Raji (cell line): ENCODE measurements around the gene C1QA.

ENCODE experiments used
- POLR2A ChIP-seq: IDR thresholded peaks from 2 replicates; pipeline ENCODE4 v1.6.1; 2011; ENCODE audit warnings: low read depth, low read length, control low read depth; ENCODE audit not compliant: insufficient read depth

Gene C1QA

DNA sequence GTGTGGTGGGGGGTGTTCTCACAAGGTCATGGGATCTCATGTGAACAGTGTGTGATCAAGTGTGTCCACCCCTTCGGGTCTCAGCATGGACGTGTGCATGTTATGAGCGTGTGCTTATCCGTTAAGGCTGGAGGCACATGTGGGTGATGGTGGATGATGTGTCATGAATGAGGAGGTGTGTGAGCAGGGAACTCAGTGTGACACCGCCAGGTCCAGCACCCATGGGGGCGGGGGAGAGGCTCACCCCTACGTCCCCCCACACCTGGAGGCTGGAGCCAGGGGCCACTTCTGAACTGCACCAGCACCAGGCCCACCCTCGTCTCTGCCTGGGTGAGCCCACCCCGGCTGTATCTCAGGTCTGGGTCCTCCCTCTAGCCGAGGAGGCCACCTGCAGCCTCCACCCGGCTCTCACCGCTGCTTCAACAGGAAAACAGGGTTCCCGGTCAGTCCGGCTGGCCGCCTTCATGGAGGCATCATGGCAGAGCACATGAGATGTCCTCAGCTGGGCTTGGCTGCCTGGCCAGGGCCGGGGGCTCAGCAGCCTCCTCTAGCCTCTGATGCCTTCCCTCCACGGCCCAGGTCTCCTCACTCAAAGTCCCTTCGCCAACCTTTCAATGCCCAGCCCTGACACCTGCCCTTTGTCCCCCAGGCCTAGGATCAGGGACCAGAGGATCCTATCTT lies 34.2 kb upstream of the C1QA start:
- no peak for TF ChIP-seq POLR2A

DNA sequence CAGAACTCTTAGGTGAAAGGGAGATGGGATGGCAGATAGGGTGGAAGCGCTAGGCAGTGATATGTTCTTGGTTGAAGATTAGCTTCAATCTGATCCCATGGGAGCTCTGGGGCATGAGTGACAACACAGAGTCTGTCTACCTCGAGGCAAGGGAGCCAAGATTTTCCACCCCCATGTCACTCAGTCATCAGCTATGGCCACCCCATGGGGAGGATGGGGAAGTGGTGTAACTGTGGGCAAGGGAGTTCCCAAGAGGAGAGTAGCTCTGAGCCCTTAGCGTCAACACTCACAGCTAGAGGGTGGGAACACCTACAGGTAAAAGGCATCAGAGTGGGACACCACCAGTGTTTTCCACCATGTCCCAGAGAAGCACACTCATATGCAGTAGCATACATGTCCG lies 30.3 kb upstream of the C1QA start:
- no peak for TF ChIP-seq POLR2A

DNA sequence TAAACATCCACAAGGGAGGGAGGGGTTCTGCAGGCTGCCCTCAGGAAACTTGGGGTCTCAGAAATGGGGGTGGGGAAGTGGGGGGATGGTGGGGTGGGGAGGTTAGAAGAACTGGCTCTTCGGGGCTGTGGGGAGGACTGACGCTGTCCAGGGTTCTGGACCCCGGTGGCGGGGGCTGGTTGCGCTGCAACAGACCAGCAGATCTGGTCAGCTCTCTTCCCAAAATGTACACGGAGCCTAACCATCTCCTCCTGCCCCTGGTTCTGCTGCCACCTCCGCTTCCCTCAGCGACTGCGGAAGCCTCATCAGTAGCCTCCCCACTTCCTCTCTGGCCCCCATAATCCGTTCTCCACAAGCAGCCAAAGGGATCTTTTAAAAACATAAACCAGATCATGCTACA lies 29.3 kb upstream of the C1QA start:
- TF ChIP-seq POLR2A = no peak

DNA sequence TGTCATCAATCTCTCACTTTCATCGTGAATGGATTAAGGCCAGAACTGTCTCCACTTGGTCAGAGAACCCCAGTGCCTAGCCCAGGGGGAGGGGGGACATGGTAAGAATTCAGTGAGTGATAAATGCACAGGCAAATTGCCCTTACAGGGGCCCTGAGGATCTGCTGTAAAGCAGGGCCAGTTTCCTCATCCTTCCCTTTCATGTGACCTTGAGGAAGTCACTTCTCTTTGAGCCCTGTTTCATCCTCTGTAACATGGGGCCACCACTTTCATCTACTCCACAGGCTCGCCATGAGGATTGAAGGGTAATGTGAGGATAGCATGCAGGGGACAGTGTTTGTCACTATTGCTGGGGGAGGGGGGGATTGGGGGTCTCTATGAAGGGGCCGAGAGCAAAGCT lies 28.1 kb upstream of the C1QA start:
- no peak for TF ChIP-seq POLR2A

DNA sequence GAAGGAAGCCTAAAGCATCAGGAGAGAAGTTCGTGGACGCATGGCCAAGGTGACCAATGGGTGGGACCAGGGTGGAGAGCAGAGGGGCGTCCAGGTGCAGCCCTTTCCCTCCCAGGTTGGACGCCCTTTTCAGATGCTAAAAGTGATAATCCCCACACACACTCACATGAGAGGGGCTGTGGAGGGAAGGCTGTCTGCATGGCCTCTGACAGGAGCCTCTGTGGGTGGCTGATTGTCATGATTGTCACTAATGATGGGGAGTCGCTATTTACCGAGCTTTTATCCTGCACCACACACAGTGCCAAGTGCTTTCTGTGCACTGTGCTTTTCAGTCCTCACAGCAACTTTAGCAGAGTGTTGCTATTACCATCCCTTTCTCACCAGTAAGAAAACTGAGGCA lies 27.1 kb upstream of the C1QA start:
- no peak for TF ChIP-seq POLR2A

DNA sequence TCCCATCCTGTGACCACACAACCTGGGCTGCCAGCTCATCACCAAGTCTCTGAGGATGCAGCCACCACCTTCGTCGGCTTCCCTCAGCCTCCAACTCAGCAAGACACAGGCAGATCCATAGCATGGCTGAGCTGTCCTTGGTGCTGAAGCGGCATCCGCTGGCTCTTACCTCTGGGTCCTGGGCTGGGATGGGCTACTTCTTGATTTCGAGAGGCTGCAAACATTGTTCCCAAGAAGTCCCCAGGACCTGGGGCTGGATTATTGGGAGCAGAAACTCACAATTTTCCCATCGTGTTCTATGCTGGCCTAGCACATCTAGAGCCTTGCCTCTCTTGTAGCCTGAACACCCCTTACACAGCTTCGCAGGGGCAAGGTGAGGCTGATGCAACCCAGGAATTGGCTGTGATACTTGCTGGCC lies 24.9 kb upstream of the C1QA start:
- TF ChIP-seq POLR2A = no peak

DNA sequence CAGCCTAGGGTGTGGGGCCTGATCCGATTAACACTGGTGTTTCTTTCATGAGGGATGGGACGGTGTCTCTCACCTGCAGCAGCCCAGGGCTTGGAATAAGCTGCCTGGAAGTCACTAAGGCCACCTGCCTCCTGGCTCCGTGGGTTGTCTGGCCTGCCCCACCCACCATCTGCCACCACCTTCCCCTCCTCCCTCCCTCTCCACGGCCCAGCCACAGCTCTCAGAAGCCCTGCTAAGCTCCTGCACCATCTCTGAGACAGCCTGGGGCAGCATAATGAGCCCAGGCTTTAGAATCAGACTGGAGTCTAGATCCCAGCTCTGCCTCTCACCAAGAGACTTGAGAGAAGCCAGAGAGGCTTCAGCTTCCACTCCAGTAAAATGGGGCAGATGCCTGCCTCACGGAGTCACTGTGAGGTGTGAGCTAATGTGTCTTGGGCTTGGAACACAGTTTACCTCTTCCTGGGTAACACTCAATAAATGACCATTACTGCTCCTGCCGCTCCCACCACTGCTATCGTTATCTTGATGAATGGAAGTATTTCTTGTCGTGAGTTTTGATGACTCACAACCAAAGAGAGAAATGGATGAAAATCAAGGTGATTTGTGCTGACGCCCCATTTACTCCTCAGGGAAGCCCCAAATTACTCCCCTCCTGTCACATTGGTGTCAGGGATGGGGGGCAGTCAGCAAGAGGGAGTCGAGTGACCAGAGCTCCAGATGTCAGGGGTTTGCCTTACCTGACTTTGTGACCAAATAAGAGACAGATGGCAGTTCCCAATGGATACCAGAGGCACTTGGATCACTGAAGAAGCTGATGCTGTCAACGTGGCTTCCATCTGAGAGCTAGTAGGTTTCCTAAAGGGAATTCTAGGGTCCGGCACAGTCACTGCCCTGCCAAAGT lies 23.5 kb upstream of the C1QA start:
- no peak for TF ChIP-seq POLR2A

DNA sequence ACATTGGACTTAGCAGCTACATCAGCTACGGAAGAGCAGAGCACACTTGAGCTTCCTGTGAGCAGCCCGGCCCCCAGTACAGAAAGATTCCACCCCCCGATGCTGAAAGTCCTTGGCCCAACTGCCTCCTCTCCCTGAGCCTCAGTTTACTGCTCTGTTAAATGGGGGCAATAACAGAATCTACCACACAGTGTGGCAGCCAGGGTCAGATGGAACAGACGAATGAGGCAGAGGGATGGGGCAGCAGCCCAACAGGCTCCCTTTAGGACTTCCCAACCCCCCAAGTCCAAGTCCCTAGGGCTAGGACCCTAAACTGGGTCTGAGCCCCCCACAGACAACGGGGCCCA lies 22.9 kb upstream of the C1QA start:
- no peak for TF ChIP-seq POLR2A

DNA sequence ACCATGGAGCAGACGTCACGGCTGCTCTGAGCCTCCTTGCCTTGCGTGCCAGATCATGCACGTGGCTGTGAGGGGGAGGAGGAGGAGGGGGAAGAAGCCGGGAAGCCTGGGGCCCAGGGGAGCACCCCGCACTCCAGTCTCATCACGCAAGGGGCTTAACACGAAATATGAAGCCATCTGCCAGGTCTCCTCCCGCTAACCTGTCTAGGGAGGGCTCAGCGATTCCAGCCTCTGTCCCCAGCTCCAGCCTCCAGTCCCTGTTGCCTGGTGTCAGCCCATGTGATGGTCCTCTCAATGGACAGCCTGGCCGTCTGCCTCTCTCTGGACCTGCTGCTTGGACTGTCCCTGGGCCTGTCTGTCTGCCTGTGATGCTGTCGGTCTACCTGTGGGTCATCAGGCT lies 22.5 kb upstream of the C1QA start:
- no peak for TF ChIP-seq POLR2A

DNA sequence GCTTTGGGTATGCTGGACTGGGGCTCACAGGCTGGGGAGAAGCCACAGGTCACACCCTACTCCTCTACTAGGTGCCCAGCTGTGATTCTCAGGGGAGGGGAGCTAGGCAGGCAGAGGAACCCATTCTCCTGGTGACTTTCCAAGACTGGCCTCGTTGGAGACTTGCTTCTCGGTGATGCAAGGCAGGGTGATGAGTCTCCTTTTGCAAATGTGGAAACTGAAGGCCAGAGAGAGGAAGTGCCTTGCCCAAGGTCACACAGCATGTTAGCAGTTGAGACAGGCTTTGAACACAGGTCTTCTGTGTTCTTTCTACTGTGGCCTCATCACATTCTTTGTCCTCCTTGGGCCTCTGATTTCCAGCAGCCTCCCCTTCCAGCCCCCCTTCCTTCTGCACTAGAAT lies 20.5 kb upstream of the C1QA start:
- no peak for TF ChIP-seq POLR2A

DNA sequence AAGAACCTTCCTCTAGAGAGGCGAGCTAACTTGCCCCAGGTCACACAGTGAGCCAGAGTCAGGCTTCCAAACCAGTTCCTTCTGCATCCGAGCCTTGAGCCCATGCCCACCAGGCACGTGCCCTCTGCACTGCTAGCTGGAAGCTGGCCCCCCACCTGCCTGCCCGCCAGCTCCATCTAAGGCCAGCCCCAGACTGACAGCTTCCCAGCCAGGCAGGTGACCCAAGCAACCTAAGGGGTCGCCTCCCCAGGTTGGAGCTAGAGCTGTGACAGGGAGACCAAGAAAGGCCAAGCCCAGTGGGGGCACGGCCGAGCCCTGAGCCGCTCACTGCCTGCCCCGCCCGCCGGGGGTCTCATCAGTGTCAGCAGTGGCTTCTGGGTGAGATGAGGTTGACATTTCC lies 19.9 kb upstream of the C1QA start:
- TF ChIP-seq POLR2A = no peak

DNA sequence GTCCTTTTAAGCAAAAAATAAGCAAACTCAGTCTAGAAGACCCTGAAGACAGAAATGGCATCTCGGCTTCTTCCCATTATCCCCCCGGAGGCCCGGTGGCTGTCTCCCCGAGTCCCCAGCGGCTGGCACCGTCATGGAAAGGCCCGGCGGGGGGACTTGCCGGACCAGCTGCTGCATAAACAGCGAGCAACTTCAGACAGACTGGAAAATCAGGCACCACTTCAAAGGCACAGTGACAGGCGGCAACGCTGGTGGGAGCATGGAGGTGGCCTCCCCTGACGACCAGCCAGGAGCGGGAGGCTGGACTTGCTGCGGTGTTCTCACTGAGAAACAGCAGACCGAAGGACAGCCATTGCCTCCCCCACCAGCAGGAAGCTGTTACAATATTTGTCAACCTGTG lies 18.4 kb upstream of the C1QA start:
- TF ChIP-seq POLR2A = no peak

DNA sequence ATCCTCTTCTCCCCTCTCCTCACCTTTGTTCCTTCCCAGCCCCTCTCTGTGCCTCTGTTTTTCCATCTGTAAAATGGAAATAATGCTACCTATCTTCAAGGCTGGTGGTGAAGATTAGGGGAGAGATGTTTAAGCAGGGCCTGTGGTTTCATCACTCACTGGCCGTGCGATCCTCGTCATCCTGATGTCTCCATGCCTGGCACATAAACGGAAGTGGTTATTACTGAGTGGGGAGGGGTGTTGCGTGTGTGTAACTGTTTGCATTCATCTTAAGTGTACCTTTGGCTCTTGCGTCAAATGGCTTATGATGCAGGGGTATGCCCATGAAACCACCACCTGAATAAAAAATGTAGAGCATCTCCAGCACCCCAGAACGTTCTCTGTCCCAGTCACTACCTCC lies 17.2 kb upstream of the C1QA start:
- TF ChIP-seq POLR2A = no peak

DNA sequence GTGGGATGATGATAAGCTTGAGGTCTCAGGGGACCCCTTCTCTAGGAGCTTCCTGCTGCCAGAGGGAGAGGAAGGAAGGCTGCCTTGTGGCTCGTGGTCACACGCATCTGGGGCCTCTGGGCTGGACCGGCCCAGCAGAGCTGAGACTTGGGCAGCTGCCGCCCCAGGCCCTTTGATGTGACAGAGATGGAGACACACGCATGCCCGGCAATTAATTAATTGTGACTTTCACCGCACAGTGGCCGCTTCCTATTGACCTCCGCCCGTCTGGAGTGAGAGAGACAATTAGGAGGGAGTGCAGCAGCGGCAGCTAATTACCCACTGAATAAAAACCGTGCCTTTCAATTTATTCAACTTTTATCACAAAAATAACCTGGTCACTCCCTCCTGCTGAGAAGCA lies 16.6 kb upstream of the C1QA start:
- TF ChIP-seq POLR2A = no peak

DNA sequence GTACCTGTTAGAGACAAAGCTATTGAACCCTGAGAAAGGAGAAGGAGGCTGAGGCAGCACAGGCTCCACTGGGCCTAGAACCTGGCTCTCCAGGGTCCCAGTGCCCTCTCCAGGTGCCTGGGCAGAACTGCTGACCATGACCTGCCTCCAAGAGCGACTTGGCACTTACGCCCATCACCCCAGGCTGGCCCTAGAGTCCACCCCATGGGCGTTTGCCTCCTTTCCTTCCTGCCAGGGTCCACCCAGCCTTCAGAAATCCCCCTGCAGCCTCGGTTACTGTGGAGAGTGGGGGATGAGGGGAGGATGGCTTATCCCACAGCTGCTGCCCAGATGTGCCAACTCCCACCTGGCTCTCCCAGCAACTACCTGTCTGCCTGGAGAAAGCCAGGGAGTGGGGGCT lies 14.7 kb upstream of the C1QA start:
- no peak for TF ChIP-seq POLR2A

DNA sequence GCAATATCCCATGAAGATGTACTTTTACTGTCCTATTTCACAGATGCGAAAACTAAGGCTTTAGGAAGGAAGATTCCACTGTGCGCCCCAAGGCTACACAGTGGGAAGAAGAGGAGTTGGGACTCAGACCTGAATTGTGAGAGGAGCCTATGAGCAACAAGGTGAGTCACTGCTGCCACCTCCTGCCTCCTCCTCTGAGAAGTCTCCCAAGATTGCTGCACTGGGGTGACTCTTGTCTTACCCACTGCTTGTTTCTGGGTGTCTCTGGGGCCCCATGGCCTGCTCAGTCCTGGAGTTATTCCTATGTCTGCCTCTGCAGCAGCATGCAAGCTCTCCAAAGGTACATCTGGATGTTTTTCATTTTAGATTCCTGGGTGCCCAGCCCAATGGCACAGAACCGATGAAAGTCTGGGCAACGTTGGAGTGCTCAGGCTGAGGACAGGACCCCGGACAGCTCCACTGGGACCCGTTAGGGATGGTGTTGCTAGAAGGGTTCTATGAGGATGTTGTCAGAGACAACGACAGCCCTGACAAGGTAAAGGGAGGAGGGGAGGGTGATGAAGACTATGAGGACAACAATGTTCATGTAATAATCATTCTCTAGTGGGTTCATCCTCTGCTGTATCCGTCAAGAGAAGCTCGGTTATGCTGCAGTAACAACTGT lies 11.0 kb upstream of the C1QA start:
- TF ChIP-seq POLR2A = no peak
